ENCODE measurements around the gene NRL.
A peak's percentile ranks its signal among the peaks of the same experiment; 100 is the strongest.

NRL gene

GRCh38 chr14:24149302-24149969 lies 34.7 kb upstream of the NRL start:
- H3K4me3 Mint-ChIP-seq: peak overlapping the region; percentile 97 to 98
- DNase-seq (no peak), ATAC-seq (replicated peaks) (no peak)
- H3K27ac Mint-ChIP-seq: peak overlapping the region in 1 of 2 donors; percentile 46
- H3K27me3 Mint-ChIP-seq: no peaks in the 10 kb centered on the region
- peaks cover 30 to 32% of the 10 kb centered on the region in 2 donors for H3K4me1 Mint-ChIP-seq (ENCODE audit: low read depth in 2 of 2)
- peaks cover 53% of the 10 kb centered on the region for H3K36me3 Mint-ChIP-seq (ENCODE audit: insufficient read depth)
- no peaks in the 10 kb centered on the region for H3K9me3 Mint-ChIP-seq

DNA sequence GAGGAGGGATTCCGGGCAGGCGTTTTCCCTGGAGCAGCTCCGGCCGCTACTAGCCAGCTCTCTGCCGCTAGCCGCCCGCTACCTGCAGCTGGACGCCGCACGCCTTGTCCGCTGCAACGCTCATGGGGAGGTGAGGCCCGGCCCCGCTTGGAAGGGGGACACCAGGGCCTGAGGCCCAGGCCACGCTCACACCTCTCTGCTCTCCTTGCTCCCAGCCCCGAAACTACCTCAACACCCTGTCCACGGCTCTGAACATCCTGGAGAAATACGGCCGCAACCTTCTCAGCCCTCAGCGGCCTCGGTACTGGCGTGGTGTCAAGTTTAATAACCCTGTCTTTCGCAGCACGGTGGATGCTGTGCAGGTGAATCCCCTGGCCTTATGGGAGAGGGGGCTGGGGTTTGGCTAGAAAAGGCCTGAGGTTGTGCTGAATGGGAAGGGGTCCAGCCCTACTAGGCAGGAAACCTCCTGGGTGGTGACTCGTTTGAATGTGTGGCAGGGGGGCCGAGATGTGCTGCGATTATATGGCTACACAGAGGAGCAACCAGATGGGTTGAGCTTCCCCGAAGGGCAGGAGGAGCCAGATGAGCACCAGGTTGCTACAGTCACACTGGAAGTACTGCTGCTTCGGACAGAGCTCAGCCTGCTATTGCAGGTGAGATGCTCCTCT lies 33.1 kb upstream of the NRL start:
- DNase-seq (peak in 1 of 3 experiments; percentile 5), ATAC-seq (replicated peaks) (no peak)
- peaks cover 34 to 37% of the 10 kb centered on the region in 2 donors for H3K4me1 Mint-ChIP-seq (ENCODE audit: low read depth in 2 of 2)
- H3K4me3 Mint-ChIP-seq: peak overlapping the region; percentile 97 to 98
- H3K9me3 Mint-ChIP-seq: no peaks in the 10 kb centered on the region
- no peaks in the 10 kb centered on the region for H3K27me3 Mint-ChIP-seq
- H3K27ac Mint-ChIP-seq: peak overlapping the region; percentile 87 to 95
- H3K36me3 Mint-ChIP-seq (ENCODE audit: insufficient read depth): peaks cover 44% of the 10 kb centered on the region

GRCh38 chr14:24146978-24147760 lies 32.4 kb upstream of the NRL start, which contains the start of gene RNF31:
TSS of gene RNF31 (plus strand) at chr14:24147498. CDS start at chr14:24147699, 201 bp downstream.
- Mint-ChIP-seq H3K27ac (peak within 1 kb of the TSS; percentile 89 to 95), H3K4me3 (peak within 1 kb of the TSS; percentile 97 to 98), H3K27me3 (no peaks in the 10 kb centered on the region), H3K9me3 (no peaks in the 10 kb centered on the region), H3K4me1 (ENCODE audit: low read depth in 2 of 2) (peaks cover 37 to 38% of the 10 kb centered on the region in 2 donors), H3K36me3 (ENCODE audit: insufficient read depth) (peaks cover 36% of the 10 kb centered on the region)
- peak; percentile 86 for ATAC-seq (replicated peaks)
- peak; percentile 94 to 97 (median 95) for DNase-seq

- DNase-seq: peak; percentile 79 to 84 (median 80)
- H3K9me3 Mint-ChIP-seq: no peaks in the 10 kb centered on the region
- peak; percentile 55 for ATAC-seq (replicated peaks)
- no peaks in the 10 kb centered on the region for H3K27me3 Mint-ChIP-seq
- H3K4me1 Mint-ChIP-seq (ENCODE audit: low read depth in 2 of 2): peaks cover 40 to 42% of the 10 kb centered on the region in 2 donors
- H3K4me3 Mint-ChIP-seq: peak within 1 kb of the TSS; percentile 97 to 98
- peaks cover 35% of the 10 kb centered on the region for H3K36me3 Mint-ChIP-seq (ENCODE audit: insufficient read depth)
- H3K27ac Mint-ChIP-seq: peak within 1 kb of the TSS; percentile 89 to 95
Observed at GRCh38 chr14:24146453-24146977, 31.8 kb upstream of the NRL start, which contains the start of gene PSME2. TSS of gene PSME2 (minus strand) at chr14:24146610. CDS start at chr14:24146581, 29 bp downstream.

DNA sequence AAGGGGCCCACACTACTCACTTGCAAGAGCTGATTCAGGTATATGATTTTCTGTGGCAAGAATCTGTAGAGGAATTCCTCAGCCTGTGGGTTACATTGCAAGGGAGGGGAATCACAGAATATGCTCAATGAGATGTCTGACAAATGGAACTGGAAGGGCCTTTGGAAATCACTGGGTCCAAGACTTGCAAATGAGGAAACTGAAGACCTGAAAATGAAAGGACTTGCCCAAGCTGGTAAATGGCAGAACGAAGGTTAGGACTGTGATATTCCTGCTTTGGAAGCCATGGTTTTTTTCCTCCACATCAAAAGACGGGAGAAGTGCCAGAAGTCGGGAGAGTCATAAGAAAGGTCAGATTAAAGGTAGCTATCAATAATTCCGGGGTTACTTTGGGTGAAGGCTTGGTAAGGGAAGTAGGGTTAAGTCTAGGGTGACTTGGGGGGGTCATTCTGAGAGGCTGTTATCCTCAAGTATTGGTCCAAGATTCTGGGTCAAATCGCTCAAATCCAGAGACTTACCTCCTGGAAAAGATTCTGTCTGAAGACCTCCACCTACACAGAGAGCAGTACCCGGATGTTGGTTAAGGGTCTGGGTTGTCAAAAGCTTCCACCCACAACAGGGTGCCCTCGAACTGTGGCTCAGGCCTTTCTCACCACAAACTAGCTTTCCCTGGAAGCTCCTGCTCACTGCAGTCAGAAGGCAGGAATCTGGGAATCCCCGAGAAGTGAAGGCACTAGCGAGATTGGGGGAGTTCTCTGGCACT lies 31.1 kb upstream of the NRL start:
- Mint-ChIP-seq H3K9me3 (no peaks in the 10 kb centered on the region), H3K36me3 (ENCODE audit: insufficient read depth) (peaks cover 32% of the 10 kb centered on the region), H3K4me1 (ENCODE audit: low read depth in 2 of 2) (peaks cover 41 to 43% of the 10 kb centered on the region in 2 donors), H3K27ac (peak overlapping the region; percentile 89 to 95), H3K4me3 (peak overlapping the region; percentile 97 to 98), H3K27me3 (no peaks in the 10 kb centered on the region)
- DNase-seq (no peak), ATAC-seq (replicated peaks) (no peak)

DNA sequence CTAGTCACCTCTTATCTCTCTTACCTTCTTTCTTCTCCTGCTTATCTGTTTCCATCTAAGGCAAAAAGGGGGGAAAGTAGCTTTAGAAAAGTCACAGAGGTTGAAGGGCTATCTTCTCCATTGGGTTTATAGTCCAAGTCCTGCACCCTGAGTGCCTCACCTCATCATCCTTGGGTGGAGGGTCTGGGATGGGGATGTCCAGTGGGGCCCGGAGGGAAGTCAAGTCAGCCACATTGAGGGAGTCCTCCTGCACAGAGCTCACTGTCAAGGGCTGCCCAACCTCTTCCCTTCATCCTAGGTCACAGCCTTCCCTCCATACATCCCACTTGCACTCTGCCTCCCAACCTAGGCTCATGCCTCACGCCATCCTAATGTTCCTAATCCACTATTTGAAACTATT lies 30.5 kb upstream of the NRL start:
- Mint-ChIP-seq H3K4me3 (peak overlapping the region; percentile 97 to 98), H3K27ac (peak overlapping the region in 1 of 2 donors; percentile 95), H3K27me3 (no peaks in the 10 kb centered on the region), H3K36me3 (ENCODE audit: insufficient read depth) (peaks cover 32% of the 10 kb centered on the region), H3K9me3 (no peaks in the 10 kb centered on the region), H3K4me1 (ENCODE audit: low read depth in 2 of 2) (peaks cover 43 to 46% of the 10 kb centered on the region in 2 donors)
- DNase-seq: no peak
- no peak for ATAC-seq (replicated peaks)

GRCh38 chr14:24144451-24144850 lies 29.7 kb upstream of the NRL start:
- Mint-ChIP-seq H3K4me3 (no peak overlapping the region), H3K4me1 (ENCODE audit: low read depth in 2 of 2) (peaks cover 42 to 48% of the 10 kb centered on the region in 2 donors), H3K9me3 (no peaks in the 10 kb centered on the region), H3K27me3 (no peaks in the 10 kb centered on the region), H3K27ac (peak overlapping the region in 1 of 2 donors; percentile 46), H3K36me3 (ENCODE audit: insufficient read depth) (peaks cover 31% of the 10 kb centered on the region)
- ATAC-seq (replicated peaks) (no peak), DNase-seq (no peak)

DNA sequence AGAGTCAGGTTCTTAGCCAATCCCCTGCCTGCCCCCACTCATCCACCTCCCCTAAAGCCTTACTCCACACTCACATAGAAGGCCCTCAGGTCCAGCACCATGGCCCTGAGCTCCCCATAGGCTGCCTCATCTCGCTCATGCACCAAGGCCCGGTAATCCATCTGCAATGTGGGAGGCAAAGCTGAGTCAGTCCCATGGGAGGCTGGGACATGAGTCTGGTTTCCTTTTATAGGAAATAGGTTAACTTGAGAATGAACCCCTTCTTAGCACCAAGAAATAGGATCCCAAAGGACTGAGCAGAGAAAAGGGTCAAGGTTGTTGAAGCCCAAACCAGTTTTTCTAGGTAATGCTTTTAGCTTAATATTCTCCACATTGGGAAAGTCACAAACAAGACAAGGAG lies 28.8 kb upstream of the NRL start:
- no peak for ATAC-seq (replicated peaks)
- Mint-ChIP-seq H3K4me3 (peak overlapping the region in 1 of 2 donors; percentile 10), H3K36me3 (ENCODE audit: insufficient read depth) (peaks cover 34% of the 10 kb centered on the region), H3K4me1 (ENCODE audit: low read depth in 2 of 2) (peaks cover 45 to 47% of the 10 kb centered on the region in 2 donors), H3K27ac (no peak overlapping the region), H3K9me3 (no peaks in the 10 kb centered on the region), H3K27me3 (no peaks in the 10 kb centered on the region)
- no peak for DNase-seq

DNA sequence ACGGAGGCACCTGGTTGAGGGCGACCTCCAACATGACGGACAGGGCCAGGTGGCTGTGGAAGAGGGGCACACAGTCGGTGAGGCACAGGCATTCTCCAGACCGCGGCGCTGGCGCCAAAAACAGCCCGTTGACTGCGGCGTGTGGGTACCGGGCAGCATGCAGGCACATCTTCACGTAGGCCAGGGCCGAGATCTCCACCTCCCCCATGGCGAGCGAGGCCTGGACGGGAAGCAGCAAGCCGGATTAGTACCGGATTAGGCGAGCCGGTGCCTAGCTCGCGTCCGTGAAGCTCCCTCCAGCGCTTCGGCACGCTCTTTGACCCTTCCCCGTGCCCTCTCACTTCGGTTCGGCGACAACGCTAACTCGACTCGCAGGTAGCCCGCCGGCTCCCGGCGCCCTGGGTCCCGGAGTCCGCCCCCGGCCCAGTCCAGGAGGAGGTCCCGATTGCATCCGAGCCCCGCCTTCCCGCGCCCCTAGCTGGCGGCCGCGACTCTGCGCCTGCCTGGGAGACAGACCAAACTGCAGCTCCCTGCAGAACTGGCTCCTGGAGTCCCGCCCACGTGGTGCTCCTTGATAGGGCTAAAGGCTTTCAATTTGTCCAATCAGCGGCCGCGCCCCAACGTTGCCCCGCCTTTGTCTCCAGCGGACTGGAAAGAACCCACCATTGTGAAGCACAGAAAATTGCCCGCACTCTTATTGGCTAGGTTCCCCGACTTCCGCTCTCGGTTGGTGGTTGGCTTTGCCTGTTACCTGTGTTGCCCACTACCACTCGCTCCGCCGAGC lies 26.5 kb upstream of the NRL start, which contains the start of gene EMC9:
Gene EMC9, minus strand, starts transcription at position 495 of the 784 bp plus-strand sequence. Its CDS starts 287 bp downstream, at position 208.
- Mint-ChIP-seq H3K4me1 (ENCODE audit: low read depth in 2 of 2) (peaks cover 47 to 53% of the 10 kb centered on the region in 2 donors), H3K9me3 (no peaks in the 10 kb centered on the region), H3K4me3 (peak within 1 kb of the TSS; percentile 78 to 80), H3K36me3 (ENCODE audit: insufficient read depth) (peaks cover 52% of the 10 kb centered on the region), H3K27ac (peak within 1 kb of the TSS; percentile 73 to 81), H3K27me3 (no peaks in the 10 kb centered on the region)
- ATAC-seq (replicated peaks) (peak; percentile 86), DNase-seq (peak; percentile 98 to 99 (median 99))

GRCh38 chr14:24139272-24139934 lies 24.7 kb upstream of the NRL start:
- Mint-ChIP-seq H3K4me1 (ENCODE audit: low read depth in 2 of 2) (peaks cover 41 to 49% of the 10 kb centered on the region in 2 donors), H3K4me3 (peak overlapping the region; percentile 78 to 80), H3K9me3 (no peaks in the 10 kb centered on the region), H3K36me3 (ENCODE audit: insufficient read depth) (peaks cover 48% of the 10 kb centered on the region), H3K27ac (peak overlapping the region in 1 of 2 donors; percentile 69), H3K27me3 (no peaks in the 10 kb centered on the region)
- DNase-seq (no peak), ATAC-seq (replicated peaks) (no peak)

- Mint-ChIP-seq H3K36me3 (ENCODE audit: insufficient read depth) (peaks cover 48% of the 10 kb centered on the region), H3K9me3 (no peaks in the 10 kb centered on the region), H3K4me1 (ENCODE audit: low read depth in 2 of 2) (peaks cover 36 to 46% of the 10 kb centered on the region in 2 donors), H3K27ac (peak overlapping the region in 1 of 2 donors; percentile 69), H3K27me3 (no peaks in the 10 kb centered on the region), H3K4me3 (peak overlapping the region; percentile 78 to 80)
- no peak for DNase-seq
- ATAC-seq (replicated peaks): no peak
Observed at GRCh38 chr14:24138396-24139271, 23.9 kb upstream of the NRL start.
